ENCODE results near the gene PRUNE2.
"Not testable (repeated sequence)": the region's sequence is repeated elsewhere in the genome, so short reads cannot be mapped to it uniquely, and the experiment has no call there.

PRUNE2 gene

DNA sequence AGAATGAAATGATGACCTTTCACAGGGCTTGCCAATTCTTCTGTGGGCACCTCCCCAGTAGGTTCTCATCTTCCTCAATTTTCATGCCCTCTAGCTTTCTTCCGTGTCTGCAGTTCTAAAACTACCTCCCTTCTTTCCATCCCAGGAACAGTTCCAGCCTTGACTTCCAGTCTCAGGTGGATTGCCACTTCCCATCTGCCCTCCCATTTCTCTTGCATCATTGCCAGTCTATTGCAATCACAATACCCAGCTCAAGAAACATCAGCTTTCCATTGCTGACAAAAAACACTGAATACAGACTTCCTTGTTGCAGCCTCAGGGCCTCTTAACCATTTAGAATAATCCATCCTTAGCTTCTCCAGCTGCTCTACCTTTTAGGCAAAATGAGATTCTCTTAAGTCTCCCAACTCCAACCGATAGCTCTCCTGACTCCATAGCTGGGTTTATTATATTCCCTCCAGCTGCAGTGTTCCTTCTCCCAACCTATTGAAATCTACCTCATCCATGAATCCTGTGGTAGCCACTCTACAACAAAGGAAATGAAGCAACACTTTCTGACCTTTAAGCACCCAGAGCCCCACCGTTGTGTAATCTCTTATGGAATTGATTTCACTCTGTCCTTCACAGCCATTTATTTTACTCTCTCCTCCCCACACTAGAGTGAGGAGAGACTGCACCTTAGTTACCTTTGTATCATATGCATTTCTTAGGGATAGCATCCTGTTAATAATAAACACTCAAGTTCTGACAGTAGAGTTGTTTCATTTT, 217.3 kb downstream of the PRUNE2 start:
- DNase-seq: no peak

- DNase-seq: peak; percentile 54
Observed at GRCh38 chr9:76687861-76688391, 218.0 kb downstream of the PRUNE2 start.

GRCh38 chr9:76686756-76687155, 219.2 kb downstream of the PRUNE2 start:
- no peak for DNase-seq

GRCh38 chr9:76684213-76684612, 221.7 kb downstream of the PRUNE2 start:
- DNase-seq: no peak

- no peak for DNase-seq
Observed at GRCh38 chr9:76681556-76681955, 224.4 kb downstream of the PRUNE2 start.

- DNase-seq: no peak
Observed at GRCh38 chr9:76680716-76681425, 225.0 kb downstream of the PRUNE2 start.

DNA sequence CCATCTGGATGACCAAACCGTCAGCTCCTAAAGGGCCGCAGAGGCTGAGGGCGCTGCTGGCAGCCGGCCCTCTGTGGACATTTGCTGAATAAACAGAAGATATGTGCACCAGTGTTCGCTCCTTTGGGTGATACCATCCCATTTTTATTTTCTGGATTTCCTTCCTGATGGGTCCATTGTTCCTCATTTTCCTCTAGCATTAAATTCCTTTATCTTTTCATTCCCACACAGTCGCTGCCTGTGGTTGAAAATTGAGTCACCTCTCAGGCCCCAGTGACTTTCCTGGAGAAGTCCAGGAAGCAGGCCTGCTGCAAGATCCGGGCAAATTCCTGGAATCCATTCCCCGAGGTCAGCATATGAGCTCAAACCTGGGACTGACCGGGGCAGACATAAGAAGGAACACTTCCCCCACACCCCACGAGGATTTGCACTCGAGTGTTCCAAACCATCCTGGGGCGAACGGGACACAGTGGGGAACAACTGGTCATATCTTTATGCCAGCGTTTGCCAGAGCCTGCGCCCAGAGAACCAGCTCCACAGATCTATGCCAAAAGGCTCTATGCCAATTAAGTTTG, 228.3 kb downstream of the PRUNE2 start:
- no peak for DNase-seq

- DNase-seq: no peak
Observed at GRCh38 chr9:76676857-76677256, 229.1 kb downstream of the PRUNE2 start.

GRCh38 chr9:76667521-76667957, 238.4 kb downstream of the PRUNE2 start:
- DNase-seq: no peak

- DNase-seq: not testable (repeated sequence)
Observed at GRCh38 chr9:76665966-76666365, 239.9 kb downstream of the PRUNE2 start.

DNA sequence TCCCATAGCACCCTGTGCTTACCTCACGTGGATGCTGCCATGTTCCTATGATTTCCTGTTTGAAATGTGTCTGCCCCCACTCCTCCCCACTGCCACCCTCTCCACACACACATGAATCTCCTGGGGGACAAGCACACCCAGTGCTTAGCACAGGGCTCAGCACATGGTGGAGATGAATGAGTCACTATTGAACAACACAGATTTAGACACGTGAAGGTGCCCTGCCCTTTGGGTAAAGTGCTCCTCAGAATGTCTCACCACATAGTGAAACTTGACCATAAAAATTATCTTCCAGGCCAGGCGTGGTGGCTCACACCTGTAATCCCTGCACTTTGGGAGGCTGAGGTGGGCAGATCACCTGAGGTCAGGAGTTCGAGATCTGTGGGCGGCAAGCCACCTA, 240.5 kb downstream of the PRUNE2 start:
- DNase-seq: no peak

DNA sequence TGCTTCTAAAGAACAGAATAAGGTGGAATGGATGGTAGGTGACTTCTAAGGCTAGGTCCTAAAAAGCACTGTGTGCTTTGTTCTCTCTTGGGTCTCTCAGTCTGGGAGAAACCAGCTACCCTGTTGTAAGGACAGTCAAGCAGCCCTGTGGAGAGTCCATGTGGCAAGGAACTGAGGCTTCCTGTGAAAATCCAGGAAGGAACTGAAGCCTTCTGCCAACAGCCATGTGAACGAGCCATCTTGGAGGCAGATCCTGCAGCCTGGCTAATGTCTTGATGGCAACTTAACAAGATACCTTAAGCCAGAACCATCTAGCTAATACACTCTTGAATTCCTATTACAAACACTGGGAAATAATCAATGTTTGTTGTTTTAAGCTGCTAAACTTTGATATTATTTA, 241.8 kb downstream of the PRUNE2 start:
- DNase-seq: no peak

DNA sequence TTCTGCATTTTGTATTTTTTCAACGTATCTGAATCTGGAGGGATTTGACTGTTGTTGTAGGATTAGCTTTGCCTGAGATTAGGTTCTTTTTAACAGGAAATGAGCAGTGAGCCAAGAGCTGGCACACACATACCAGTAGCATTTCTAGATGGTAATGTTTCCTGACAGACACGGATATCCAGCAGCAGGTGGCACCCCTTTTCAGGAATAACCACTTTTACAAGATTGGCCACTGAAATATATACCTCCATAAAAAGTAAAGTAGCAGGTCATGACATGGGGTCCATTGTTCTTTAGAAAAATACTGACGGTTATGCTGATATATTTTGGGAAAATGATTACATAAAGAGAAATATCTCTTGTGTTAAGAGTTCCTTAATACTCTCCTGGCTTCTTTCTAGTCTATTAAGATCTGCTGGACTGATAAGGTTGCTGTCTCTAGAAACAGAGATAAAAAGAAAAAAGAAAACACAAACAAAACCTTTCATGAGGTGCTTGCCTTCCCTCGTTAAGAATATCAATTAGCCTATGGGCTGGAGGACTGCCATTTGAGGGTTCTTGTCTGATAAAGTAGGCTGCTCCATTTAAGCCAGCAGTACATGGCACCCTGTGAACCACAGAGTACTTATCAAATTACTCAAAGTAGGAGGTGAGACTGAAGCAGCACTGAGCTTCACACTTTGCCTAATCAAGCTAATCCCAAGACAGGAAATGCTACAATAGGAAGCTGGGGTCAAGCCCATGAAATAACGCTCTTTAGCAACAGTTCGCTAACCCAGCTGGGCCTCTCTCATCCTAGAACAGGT, 243.2 kb downstream of the PRUNE2 start:
- DNase-seq: no peak

- DNase-seq: no peak
Observed at GRCh38 chr9:76658510-76659231, 247.2 kb downstream of the PRUNE2 start.

GRCh38 chr9:76657265-76657664, 248.6 kb downstream of the PRUNE2 start:
- no peak for DNase-seq

GRCh38 chr9:76655971-76656370, 249.9 kb downstream of the PRUNE2 start:
- no peak for DNase-seq

- no peak for DNase-seq
Observed at GRCh38 chr9:76655121-76655541, 250.8 kb downstream of the PRUNE2 start.

- peak; percentile 69 for DNase-seq
Observed at GRCh38 chr9:76654575-76654974, 251.3 kb downstream of the PRUNE2 start.

DNA sequence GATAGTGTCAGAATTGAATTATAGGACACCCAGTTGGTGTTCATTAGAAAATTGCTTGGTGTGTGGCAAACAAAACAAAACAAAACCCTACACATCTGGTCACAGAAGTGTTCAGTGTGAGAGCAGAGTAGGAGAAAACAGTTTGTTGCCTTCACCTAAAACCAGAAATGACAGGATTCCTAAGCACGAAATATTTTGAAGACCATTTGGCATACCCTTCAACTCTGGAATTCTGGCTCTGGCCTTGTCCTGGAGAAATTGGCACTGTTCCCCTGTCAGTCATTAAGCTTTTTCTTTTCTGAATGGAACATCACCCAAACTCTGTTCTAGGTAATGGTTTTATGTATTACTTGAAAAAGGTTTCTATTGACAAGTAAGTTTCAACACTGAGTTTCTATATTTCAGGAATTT, 251.9 kb downstream of the PRUNE2 start:
- no peak for DNase-seq

DNA sequence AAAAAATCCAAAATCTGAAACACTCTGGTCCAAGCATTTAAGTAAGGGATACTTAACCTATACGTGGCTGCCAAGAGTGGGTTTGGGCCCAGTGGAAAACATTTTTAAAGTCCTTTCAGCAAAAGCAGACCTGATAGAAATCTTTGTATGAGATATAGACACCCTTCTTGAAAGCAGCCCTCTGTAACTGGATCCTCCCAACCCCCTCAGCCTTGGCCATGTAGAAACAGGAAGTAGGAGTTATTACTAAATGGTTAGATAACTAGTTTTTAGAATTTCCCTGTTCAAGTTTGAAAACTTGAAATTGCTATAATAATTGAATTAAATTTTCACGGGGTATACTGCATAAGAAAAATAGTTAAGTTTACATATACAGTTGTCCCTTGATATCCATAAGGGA, 253.0 kb downstream of the PRUNE2 start:
- DNase-seq: no peak

GRCh38 chr9:76651119-76651705, 254.7 kb downstream of the PRUNE2 start:
- no peak for DNase-seq

DNA sequence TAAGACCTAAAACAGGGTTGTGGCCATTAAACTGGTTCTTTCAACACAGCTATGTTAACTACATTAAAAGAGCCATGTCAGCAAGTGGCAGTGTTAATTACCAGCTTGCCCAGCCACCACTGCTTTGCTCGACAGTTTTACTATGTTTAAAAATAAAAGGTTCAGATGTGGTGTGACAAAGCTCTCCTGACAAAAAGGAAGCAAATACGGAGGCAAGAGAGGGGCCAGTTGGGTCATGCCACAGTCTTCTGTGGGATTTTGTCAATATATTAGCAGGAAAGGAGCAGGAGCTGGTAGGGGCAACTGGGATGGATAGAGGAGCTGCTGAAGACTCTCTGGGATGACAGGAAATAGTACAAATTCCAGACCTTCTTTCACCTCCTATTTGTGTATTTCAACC, 255.2 kb downstream of the PRUNE2 start:
- DNase-seq: no peak

All from amniotic stem cell (primary cell).